Brain pericyte (primary cell): Measurements from ENCODE around the gene DLEC1.
"Not testable (repeated sequence)": the region's sequence is repeated elsewhere in the genome, so short reads cannot be mapped to it uniquely, and the experiment has no call there.

Experiments
- DNase-seq: peaks from one replicate; pipeline ENCODE4 v3.0.0-alpha.2; 2012; ENCODE audit warnings: low read depth, low spot score

The DLEC1 gene

DNA sequence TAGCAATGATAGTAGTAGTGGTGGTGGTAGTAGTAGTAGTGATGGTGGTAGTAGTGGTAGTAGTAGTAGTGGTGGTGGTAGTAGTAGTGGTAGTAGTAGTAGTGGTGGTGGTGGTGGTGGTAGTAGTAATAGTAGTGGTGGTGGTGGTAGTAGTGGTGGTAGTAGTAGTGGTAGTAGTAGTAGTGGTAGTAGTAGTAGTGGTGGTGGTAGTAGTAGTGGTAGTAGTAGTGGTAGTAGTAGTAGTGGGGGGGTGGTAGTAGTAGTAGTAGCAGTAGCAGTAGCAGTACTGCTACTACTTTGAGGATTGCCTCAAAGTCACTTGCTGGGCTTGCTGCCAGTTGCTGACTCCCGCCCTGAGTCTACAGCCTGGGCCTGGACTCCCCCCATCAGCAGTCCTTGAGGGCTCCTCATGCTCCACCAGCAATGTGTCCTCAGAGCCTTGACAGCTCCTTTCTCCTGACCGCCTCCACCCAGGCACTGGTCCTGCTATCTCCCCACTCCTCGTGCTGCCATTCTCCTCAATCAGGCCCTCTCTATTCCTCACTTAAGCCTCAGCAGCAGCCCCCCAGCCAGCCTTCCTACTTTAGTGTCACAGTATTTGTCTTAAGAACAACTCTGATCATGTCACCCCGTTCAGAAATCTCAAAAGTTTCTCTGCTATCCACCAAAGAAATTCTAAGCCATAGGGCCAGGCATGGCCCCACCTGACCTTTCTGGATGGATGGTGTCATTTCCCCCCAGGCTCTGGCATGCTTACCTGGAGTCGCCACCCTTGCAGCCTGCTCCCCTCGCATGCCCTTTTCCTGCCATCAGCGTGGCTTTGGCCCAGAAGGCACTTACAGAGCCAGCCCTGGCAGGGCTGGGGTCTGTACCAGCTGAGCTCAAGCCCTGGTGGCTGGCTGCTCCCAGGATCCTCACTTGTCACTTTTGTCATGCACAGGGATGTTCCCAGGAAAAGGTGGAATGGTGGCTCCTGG lies 45.6 kb downstream of the DLEC1 start:
- DNase-seq: no peak

DNA sequence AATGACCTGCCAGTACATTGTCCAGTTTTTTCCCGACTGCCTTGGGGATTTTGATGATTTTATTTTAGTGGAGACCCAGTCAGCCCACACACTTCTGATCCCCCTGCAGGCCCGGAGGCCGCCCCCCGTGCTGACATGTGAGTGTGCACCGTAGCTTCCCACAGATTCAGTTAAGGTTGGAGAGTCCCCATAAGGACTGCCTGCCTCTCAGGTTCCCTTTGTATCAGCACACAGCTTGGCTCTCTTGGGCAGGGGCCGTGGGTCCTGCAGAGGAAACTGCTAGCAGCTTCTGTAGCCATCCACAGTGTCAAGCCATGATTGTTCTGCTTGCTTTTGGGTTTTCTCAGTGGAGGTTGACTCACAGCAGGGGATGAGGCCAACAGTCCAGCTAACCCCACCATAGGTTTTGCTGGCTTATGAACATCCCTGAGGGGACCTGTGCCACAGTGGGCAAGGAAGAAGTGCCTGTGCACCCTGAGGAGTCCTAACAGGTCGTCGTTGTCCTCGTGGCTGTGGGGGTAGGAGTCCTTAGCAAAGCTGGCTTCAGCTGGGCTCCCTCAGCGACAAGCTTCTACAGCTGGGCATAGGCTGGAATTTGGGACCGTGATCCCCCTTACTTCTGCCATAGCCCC lies 46.4 kb downstream of the DLEC1 start:
- no peak for DNase-seq

DNA sequence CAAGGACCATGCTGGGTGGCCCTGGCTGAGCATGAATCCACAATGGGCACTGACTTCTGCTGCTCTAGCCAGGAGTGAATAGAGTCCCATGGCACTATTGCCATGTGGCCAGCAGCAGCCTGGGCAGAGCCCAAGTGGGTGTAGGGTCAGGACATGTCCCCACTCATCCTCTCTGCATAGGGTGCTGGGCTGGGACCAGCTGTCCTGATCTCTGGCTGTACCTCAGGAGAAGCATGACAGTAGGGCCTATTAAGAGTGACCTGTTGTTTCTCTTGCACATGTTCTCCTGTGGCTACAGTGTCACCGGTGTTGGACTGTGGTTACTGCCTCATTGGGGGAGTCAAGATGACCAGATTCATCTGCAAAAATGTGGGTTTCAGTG lies 46.9 kb downstream of the DLEC1 start:
- no peak for DNase-seq

DNA sequence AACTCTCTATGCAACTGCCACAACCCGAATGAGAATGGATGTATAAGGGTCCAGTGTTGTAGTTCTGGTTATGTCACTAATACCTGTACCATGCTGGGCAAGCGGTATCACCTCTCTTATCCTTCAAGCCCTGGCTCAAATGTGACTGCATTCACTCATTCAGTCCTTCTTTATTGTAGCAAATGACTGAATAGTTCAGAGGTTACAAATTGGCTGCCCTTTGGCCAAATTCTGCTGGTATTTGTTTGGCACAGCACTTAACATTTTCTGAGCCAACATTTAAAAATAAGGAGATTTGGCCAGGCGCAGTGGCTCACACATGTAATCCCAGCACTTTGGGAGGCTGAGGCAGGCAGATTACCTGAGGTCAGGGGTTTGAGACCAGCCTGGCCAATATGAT lies 47.5 kb downstream of the DLEC1 start:
- DNase-seq: no peak

DNA sequence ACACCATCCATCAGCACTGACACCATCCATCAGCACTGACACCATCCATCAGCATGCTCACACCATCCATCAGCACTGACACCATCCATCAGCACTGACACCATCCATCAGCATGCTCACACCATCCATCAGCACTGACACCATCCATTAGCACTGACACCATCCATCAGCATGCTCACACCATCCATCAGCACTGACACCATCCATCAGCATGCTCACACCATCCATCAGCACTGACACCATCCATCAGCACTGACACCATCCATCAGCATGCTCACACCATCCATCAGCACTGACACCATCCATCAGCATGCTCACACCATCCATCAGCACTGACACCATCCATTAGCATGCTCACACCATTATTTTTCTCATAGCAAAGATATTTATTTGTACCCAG lies 48.3 kb downstream of the DLEC1 start:
- DNase-seq: not testable (repeated sequence)

DNA sequence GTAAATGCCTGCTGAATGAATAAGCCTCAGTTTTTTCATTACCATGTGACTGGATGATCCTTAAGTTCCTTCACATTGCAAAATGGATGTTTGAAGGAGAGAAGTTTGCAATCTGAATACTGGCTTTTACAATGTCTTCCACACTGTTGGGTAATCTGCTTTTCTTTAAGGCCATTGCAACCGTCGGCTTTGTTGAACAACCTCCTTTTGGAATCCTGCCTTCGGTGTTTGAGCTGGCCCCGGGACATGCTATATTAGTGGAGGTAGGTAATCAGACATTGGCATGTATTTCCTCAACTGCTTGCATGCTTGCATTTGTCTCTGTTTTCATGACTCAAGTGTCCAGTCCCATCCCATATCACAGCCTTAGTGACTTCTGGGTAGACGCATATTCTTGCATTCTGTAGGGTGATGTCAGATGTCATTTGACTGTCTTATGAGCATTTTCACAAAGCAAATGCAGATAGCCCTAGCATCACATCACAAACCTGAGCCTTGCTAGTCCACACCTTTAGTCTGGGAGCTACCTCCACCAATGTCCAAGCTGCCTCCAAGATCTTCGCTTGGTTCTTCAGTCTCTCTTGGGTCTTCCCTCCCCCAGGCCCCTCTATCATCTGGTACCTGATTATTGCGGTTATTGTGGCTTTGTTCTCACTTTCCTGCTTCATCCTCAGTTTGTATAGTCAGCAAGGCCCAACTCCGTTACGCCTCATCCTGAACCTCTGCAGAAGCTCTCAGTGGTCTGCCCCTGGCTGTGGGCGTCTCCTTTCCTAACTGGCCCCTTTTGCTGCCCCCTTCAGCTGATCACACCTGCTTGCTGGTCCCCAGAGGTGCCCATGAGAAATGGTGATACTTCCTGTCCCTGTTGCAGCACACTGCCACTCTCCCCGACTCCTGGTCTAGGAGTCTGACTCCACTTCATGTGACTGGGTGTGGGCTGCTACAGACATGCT lies 49.4 kb downstream of the DLEC1 start:
- no peak for DNase-seq

DNA sequence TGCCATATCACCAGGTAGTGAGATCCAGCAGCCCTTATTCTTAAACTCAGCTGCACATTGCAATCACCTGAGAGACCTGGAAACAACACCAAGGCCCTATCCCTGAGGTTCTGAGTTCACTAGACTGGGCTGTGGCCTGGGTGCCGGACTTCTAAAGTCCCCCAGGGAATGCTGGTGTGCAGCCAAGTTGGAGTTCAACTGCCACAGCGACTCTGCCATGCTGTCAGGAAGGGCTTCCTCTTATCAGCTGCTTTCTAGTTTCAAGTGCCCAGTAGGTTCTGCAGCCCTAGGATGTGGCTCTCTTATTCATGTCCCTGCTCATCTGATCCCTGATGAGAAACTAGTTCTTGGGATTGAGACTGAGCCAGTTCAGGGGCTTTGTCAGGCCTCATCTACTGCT lies 50.2 kb downstream of the DLEC1 start:
- no peak for DNase-seq

DNA sequence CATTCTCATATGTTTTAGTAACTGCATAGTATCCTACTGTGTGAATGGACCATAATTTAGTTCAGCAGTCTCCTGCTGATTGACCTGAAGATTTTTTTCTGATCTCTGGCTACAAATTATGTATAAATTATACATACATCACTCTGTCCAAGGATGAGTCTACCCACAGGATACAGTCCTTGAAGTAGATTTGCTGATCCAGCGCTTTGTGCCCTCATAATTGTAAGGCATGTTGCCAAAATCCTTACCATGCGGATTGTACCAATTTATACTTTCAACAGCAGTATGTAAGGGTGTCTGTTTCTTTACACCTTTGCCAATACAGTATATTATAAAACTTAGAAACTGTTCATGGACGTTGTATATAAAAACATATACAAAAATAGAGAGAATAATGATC lies 51.4 kb downstream of the DLEC1 start:
- DNase-seq: no peak

DNA sequence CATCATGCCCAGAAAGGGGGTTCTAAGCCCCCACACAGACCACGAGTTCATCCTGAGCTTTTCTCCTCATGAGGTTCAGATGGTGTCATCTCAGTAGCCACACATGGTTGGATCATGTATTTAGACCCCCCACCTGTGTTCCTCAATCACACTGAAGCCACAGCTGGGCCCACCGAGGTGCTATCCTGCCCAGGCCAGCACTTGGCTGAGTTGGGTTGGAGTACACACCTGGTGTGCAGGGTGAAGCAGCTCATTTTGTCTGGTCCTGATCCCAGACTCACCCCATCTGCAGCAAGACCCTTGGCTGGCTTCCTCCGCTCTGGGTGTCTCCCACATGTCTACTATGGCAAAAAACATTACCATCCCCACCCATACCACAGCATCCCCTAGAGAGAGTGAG lies 56.0 kb downstream of the DLEC1 start:
- no peak for DNase-seq

DNA sequence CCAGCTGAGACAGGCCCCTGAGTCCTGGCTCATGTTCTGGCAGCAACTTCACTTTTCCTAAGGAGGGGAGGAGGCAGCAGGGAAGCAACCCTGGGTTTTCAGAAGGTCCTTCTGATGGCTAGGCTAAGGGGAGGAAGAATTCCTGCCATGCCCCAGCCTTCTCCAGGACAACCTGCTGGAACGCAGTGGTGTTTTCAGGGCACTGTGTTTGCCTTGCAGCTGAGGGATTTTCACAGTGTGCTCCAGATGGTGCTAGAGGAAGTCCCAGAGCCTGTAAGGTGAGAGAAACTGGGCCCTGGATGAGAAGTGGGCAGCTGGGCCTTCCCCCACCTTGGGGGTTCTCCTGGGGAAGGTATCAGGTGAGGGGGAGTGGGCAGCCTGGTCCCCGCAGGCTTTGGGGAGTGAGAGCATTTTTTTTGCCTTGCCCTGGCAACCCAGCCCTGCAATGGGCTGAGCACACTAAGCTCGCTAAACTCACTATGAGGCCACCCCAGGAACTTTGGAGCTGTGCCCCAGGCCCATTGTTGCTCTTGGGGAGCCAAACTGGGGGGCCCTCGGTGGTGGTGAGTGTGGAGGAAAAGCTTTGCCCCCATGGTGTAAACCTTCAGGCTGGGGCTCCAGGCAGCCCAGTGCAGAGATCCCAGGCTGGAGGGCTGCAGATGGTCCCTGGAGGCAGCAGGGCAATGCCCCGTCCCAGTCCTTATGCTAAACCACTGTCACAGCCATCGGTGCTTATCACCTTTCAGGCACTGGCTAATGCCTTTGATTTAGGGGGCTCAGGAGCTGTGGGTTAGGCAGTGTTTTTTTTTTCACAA lies 56.9 kb downstream of the DLEC1 start:
- DNase-seq: no peak

DNA sequence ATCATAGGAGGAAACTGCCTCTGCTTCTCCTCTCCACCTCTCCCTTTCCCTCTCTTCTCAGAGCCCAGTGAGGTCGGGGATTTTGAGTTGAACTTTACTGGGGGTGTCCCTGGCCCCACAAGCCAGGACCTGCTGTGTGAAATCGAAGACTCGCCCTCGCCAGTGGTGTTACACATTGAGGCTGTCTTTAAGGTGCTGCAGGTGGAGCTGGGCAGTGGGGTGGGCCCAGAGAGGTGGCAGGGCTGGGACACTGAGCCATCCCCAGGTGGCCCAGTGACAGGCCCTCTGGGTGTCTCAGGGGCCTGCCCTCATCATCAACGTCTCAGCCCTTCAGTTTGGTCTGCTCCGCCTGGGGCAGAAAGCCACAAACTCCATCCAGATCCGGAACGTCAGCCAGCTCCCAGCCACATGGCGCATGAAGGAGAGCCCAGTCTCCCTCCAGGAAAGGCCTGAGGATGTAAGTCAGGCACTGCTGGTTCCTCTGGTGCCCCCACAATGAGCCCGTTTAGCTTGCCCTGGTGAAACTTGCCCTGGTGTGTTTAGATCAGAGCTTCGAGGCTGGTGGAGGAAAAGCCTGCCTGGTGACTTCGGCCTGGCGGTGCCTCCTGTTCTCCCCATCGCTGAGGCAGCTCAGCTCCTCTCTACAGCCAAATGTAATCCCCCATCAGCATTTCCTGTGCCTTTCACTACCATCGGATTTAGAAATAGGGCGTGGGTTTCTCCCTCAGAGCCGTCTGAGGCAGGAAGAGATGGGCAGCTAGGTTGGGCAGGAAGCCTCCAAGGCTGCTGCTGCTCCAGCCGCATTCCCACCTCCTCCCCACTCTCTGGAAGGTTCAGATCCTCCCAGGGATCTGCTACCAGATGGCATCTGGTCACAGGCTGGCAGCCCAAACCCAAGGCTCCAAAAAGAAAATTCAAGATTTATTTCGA lies 58.7 kb downstream of the DLEC1 start:
- DNase-seq: no peak

DNA sequence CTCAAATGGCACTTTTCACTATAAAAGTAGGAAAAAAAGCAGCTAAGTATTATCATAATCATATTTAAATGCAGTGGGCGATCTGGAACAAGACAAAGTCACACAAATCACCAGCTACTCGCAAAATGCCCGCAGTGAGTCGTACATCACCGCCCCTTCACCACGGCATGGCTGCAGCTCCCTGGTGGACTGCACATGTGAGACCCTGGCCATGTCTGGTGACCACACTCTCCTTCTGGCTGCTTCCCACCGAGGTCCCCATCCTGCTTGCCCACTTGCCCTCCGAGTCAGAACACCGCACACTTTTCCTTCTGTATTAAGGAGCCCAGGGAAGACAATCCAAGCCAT lies 59.3 kb downstream of the DLEC1 start:
- DNase-seq: no peak

DNA sequence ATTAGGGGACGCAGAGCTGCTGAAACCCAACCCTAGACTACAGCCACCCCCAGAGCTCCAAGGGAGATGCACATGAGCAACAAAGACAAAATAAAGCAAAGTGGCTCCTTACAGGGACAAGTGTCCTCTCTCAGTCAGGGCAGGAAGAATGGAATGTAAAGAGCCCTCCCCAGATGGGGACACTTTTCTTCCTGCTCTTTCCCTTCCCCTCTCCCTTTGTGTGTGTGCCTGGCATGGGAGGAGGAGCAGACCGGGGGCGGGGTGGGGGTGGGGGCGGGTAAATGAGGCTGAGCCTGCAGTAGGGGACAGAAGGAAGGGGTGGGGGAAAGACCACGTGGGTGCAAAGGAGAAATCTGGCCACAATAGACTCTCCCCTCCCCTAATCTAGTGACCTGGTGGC lies 60.5 kb downstream of the DLEC1 start:
- no peak for DNase-seq

DNA sequence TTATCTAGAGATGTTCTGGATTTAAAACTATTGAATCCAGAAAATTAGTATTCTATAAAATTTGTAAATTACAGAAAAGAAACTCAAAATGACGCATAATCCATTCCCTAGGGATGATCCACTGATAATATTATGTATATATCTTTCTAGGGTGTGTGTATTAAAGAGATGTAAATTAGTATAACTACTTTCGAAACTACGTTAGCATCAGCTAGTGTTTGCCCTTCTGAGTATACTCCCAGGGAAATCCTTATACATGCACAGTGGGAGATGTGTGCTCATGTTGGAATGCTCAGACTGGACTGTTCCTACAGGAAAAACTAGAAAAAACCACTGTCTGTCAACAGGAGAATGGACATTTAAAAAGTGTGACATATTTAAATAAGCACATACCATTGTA lies 61.5 kb downstream of the DLEC1 start:
- no peak for DNase-seq

DNA sequence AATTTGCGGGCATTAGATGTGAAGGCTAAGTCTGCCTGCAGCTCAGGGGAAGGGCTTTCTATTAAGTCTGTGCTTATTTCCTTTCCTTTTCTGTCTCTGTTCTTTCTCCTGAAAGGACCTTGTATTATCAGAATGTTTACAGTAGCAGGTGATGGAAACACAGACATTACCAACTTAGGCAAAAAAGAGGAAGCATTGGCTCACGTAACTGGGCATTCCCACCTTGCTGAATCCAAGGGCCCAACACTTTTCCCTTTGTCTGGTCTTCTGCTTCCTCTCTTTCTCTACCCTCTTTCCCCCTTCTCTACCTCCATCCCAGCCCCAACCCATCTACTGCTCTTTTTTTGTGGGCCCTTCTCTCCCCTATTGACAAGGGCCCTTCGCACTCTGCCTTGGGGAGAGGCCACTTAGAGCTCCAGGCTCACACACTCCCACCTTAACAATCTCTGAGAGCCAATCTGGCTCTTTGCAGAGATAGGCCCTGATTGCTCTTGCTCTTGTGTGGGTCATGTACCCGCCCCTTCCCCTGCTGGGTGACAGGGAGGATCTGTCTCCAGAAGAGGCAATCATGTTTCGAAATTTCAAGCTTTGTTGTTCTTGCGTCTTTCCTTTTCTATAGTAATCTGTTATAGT lies 62.9 kb downstream of the DLEC1 start:
- DNase-seq: no peak

DNA sequence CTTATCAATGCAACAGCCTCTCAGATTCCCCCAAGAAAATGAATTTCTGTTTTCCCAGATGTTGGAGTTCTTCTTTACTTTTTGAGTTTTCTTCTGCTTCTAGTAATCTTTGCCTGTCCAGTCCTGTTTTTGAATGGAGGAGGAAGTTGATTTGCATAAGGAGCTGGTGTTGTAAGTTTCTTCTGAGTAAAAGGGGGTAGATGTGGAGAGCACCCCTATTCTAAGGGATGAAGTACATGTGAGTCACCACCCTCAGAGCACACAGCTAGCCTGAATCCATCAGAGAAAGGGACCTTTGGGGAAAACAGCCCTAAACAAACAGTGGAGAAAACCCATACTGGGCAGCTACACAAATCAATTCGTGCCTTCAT lies 63.4 kb downstream of the DLEC1 start:
- no peak for DNase-seq

DNA sequence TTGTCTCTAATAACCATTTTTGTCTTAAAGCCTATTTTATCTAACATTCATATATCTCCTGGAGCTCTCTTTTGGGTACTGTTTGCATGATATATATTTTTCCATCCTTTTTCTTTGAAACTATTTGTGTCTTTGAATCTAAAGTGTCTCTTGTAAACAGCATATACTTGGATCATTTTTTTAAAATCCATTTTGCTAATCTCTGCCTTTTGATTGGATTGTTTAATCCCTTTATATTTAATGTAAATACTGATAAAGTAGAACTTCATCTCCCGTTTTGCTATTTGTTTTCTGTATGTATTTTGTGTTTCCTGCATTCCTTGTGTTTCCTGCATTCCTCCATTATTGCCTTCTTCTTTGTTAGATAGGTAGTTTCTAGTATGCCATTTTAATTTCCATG lies 66.5 kb downstream of the DLEC1 start:
- DNase-seq: no peak

DNA sequence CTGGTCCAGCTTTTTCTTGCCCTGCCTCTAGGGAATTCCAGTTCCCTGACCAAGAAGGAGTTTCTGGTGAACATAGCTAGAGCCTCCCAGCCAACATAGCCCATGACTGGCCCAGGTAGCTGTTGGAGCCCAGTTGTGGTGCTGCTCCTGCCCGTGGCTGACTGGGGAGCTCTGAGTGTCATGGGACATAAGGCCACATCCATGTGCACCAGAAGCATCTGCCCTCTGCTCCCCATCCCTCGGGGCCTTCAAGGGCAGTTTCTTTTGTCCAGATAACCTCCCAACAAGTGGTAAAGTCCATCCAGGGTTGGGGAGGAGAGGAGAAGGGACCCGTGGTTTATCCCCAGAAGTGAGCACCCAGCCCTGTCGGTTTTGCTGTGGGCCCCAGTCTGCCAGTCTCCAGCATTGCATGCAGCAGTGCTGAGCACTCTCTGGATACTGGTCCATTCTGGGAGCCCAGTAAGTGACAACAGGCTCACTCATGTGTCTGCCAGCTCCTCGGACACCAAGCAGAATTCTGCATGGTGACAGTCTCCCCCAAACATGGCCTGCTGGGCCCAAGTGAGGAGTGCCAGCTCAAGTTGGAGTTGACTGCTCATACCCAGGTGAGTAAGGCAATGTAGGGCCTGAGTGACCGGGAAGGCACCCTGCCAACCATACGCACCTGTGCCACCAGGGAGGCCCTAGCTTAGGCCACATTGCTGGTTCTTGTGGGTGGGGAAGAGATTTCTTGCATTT lies 69.1 kb downstream of the DLEC1 start:
- DNase-seq: no peak
